Endothelial cell of umbilical vein (primary cell): ENCODE measurements around the gene LTBP1. TPM values are rescaled to one million over a fixed set of nuclear protein-coding genes. Genes with fewer than 3 reads are reported as not detected.

Source experiments
- BruUV-seq: library from RNA; stranded (reverse); fragments of 400-500 nt; replicated peaks from 2 replicates; lab custom pipeline; 2021; lab: Mats Ljungman, UMichigan
- CTCF ChIA-PET: fragments of 300-600, 350-600 bp; sonication (Branson Sonifier 250); formaldehyde crosslinking; loops from one replicate; lab custom pipeline; 2021; ENCODE audit warnings: antibody characterized with exemption, inconsistent platforms; lab: Charles Lee
- POLR2A ChIA-PET: fragments of 300-600, 350-600 bp; sonication (Branson Sonifier 250); formaldehyde crosslinking; loops from one replicate; lab custom pipeline; 2021; ENCODE audit warnings: antibody characterized with exemption, inconsistent platforms; lab: Charles Lee
- DNase-seq: peaks from one replicate; pipeline ENCODE4 v3.0.0-alpha.2; 2011; ENCODE audit warnings: low read depth, low spot score
- FAIRE-seq: peaks from 2 replicates; lab custom pipeline; 2011; peaks lifted over from hg19 to GRCh38; lab: Jason Lieb, UNC
- H2AFZ ChIP-seq: 2 replicates; pipeline ENCODE4 v1.6.0; 2012; ENCODE audit warnings: low read depth, low read length, control low read depth, inconsistent platforms
- H3K27ac ChIP-seq: 2 replicates; pipeline ENCODE4 v1.5.1; 2011; ENCODE audit warnings: low read depth, mild to moderate bottlenecking, control low read depth, low read length, moderate library complexity; ENCODE audit not compliant: insufficient read depth
- H3K27me3 ChIP-seq, 2 experiments: 2 replicates each; pipeline versions ENCODE4 v1.6.0 to v1.6.1; 2011; ENCODE audit warnings: low read length in 2 of 2, mixed read lengths in 1 of 2; ENCODE audit not compliant: control insufficient read depth in 2 of 2, insufficient read depth in 2 of 2
- H3K36me3 ChIP-seq, 2 experiments: 2 replicates in 1 of 2; 3 replicates in 1 of 2; pipeline ENCODE4 v1.5.1; 2011; ENCODE audit warnings: low read length in 2 of 2, mild to moderate bottlenecking in 1 of 2, moderate library complexity in 1 of 2; ENCODE audit not compliant: control insufficient read depth in 2 of 2, insufficient read depth in 2 of 2; ENCODE audit errors: extremely low read depth in 1 of 2
- H3K4me1 ChIP-seq: 3 replicates; pipeline ENCODE4 v1.5.1; 2011; ENCODE audit warnings: mild to moderate bottlenecking, low read length; ENCODE audit not compliant: control insufficient read depth, insufficient read depth; ENCODE audit errors: extremely low read depth
- H3K4me2 ChIP-seq: 2 replicates; pipeline ENCODE4 v1.6.1; 2011; ENCODE audit warnings: low read length, control low read depth, mixed read lengths; ENCODE audit not compliant: insufficient read depth
- H3K4me3 ChIP-seq, 3 experiments: fragments of 200-600 bp in 1 of 3; sonication (generic), shearing (Covaris generic) in 1 of 3; replicated peaks in 1 of 3; 2 replicates each; pipeline ENCODE4 v1.5.1; 2011 to 2016; ENCODE audit warnings: control low read depth in 3 of 3, low read length in 3 of 3, mild to moderate bottlenecking in 2 of 3, inconsistent platforms in 1 of 3, low read depth in 1 of 3, moderate library complexity in 1 of 3; ENCODE audit not compliant: insufficient read depth in 1 of 3
- H3K79me2 ChIP-seq: 2 replicates; pipeline ENCODE4 v1.6.0; 2012; ENCODE audit warnings: low read length, inconsistent platforms; ENCODE audit not compliant: control insufficient read depth, insufficient read depth
- H3K9ac ChIP-seq: replicated peaks from 2 replicates; pipeline ENCODE3; 2011; ENCODE audit warnings: low read length, control low read depth; ENCODE audit not compliant: insufficient read depth; ENCODE audit errors: extremely low read depth
- H3K9me1 ChIP-seq: replicated peaks from 3 replicates; pipeline ENCODE4 v1.6.0; 2011; ENCODE audit warnings: mild to moderate bottlenecking, low read length; ENCODE audit not compliant: control insufficient read depth, insufficient read depth; ENCODE audit errors: extremely low read depth
- H3K9me3 ChIP-seq: replicated peaks from 2 replicates; pipeline ENCODE4 v1.5.1; 2012; ENCODE audit warnings: low read length, inconsistent platforms; ENCODE audit not compliant: control insufficient read depth, insufficient read depth
- H4K20me1 ChIP-seq: replicated peaks from 2 replicates; pipeline ENCODE3; 2011; ENCODE audit warnings: mild to moderate bottlenecking, low read length; ENCODE audit not compliant: control insufficient read depth, insufficient read depth; ENCODE audit errors: extremely low read depth
- CTCF ChIP-seq, 2 donors: IDR thresholded peaks; 1 replicate in 1 of 2; 2 replicates in 1 of 2; pipeline ENCODE4 v1.5.1; 2011; ENCODE audit warnings: low read length in 2 of 2, mild to moderate bottlenecking in 2 of 2, moderate library complexity in 2 of 2, control low read depth in 1 of 2, inconsistent platforms in 1 of 2, low read depth in 1 of 2; ENCODE audit not compliant: insufficient read depth in 1 of 2; ENCODE audit errors: extremely low read depth in 1 of 2
- EZH2 ChIP-seq: IDR thresholded peaks from 2 replicates; pipeline ENCODE4 v1.6.1; 2012; ENCODE audit warnings: borderline replicate concordance, low read depth, mild to moderate bottlenecking, moderate library complexity, low read length, inconsistent platforms; ENCODE audit not compliant: severe bottlenecking
- FOS ChIP-seq: IDR thresholded peaks from 2 replicates; pipeline ENCODE4 v1.6.1; 2011; ENCODE audit warnings: mild to moderate bottlenecking, low read length, moderate library complexity, borderline replicate concordance; ENCODE audit not compliant: insufficient read depth
- GATA2 ChIP-seq: IDR thresholded peaks from 2 replicates; pipeline ENCODE4 v1.7.0; 2011; ENCODE audit warnings: low read depth, mild to moderate bottlenecking, moderate library complexity, mixed read lengths, low read length; ENCODE audit not compliant: insufficient read length, insufficient read depth
- JUN ChIP-seq: IDR thresholded peaks from 2 replicates; pipeline ENCODE4 v1.6.1; 2011; ENCODE audit warnings: borderline replicate concordance, low read depth; ENCODE audit not compliant: insufficient read length, insufficient read depth
- MAX ChIP-seq: IDR thresholded peaks from 2 replicates; pipeline ENCODE4 v1.6.1; 2011; ENCODE audit not compliant: insufficient read depth, insufficient read length
- MYC ChIP-seq: IDR thresholded peaks from one replicate; pipeline ENCODE4 v1.6.1; 2011; ENCODE audit warnings: mild to moderate bottlenecking, low read depth, low read length
- POLR2A ChIP-seq: IDR thresholded peaks from 2 replicates; pipeline ENCODE4 v1.6.1; 2012; ENCODE audit warnings: low read depth, mild to moderate bottlenecking, control low read depth, low read length
- POLR2AphosphoS5 ChIP-seq: IDR thresholded peaks from 2 replicates; pipeline ENCODE4 v1.6.1; 2012; ENCODE audit warnings: low read depth, mild to moderate bottlenecking, control low read depth, low read length, moderate library complexity; ENCODE audit not compliant: insufficient read depth
- dilution Hi-C: fragments of 300-500 bp; cut with MboI; formaldehyde crosslinking; loops from one replicate; pipeline ENCODE4 v1.15.0; 2019; ENCODE audit warnings: low sequenced_read_pairs; ENCODE audit not compliant: extremely low pct_ligation_motif_present
- intact Hi-C: fragments of 100-400 bp; cut with micrococcal nuclease; formaldehyde crosslinking; loops from one replicate; pipeline ENCODE4 v1.10.0; 2022
- polyA plus RNA-seq, 4 experiments: library from polyadenylated mRNA; depleted of rRNA in 3 of 4; stranded (reverse) in 3 of 4; unstranded in 1 of 4; fragments of >200 nt; gene quantifications; 2 replicates each; pipeline versions ENCODE4 v1.2.1 to v1.2.3, GENCODE V29; 2011 to 2012; ENCODE audit warnings: missing spikeins in 1 of 4
- total RNA-seq: library from RNA; stranded (reverse); gene quantifications from 2 replicates; pipeline ENCODE4 v1.2.3, GENCODE V29; 2021

The LTBP1 gene
- total and polyA plus RNA-seq, 2 donors (not counting 3 experiments of a cell fraction or from before 2014, with no cell fraction given) = 57.4 to 68.2 TPM

- H4K20me1 ChIP-seq = no peaks in the 10 kb centered on the region
- H3K27ac ChIP-seq = no peak overlapping the region
- no peak overlapping the region for H3K4me2 ChIP-seq
- intact Hi-C loops (no loop called here), dilution Hi-C loops (no loop called here)
- H3K9me1 ChIP-seq = no peaks in the 10 kb centered on the region
- H3K27me3 ChIP-seq = no peaks in the 10 kb centered on the region
- H3K9ac ChIP-seq = no peak overlapping the region
- TF ChIP-seq EZH2 (no peak), POLR2AphosphoS5 (no peak), CTCF (IDR thresholded peaks at IDR 0.05; ENCODE audit: extremely low read depth in 1 of 2, insufficient read depth in 1 of 2, low read depth in 1 of 2, low read length in 2 of 2) (no peak), MAX (no peak), FOS (no peak), GATA2 (no peak), MYC (no peak), JUN (no peak), POLR2A (no peak)
- H3K9me3 ChIP-seq = no peaks in the 10 kb centered on the region
- H2AFZ ChIP-seq = no peak overlapping the region
- ChIA-PET POLR2A (no interaction called here), CTCF (no interaction called here)
- BruUV-seq = no TSS peak
- no peak overlapping the region for H3K4me3 ChIP-seq
- DNase-seq (no peak), FAIRE-seq (no peak)
- H3K79me2 ChIP-seq = no peaks in the 10 kb centered on the region
- H3K4me1 ChIP-seq = no peaks in the 10 kb centered on the region
- H3K36me3 ChIP-seq = peaks cover 0 to 5% of the 10 kb centered on the region in 2 experiments
Observed at GRCh38 chr2:33250417-33251029, 303.8 kb downstream of the LTBP1 start.
